NOMO-1 treated with dmso at 0.1 percent for 144 hours (cell line): ENCODE data around the gene ARL6IP5.

Source experiments
- DNase-seq: peaks from one replicate; lab custom pipeline; 2025; ENCODE audit not compliant: unreplicated experiment; lab: John Stamatoyannopoulos, UW

ARL6IP5 gene

GRCh38 chr3:69149586-69149985 lies 64.8 kb downstream of the ARL6IP5 start:
- no peak for DNase-seq
